AG08396 (cell line): ENCODE data around the gene TOB2.
"Not testable (repeated sequence)": the region's sequence is repeated elsewhere in the genome, so short reads cannot be mapped to it uniquely, and the experiment has no call there.

Experiments used
- DNase-seq: peaks from one replicate; pipeline ENCODE4 v3.0.0; 2012; ENCODE audit warnings: low spot score, mixed read lengths

Gene TOB2

DNA sequence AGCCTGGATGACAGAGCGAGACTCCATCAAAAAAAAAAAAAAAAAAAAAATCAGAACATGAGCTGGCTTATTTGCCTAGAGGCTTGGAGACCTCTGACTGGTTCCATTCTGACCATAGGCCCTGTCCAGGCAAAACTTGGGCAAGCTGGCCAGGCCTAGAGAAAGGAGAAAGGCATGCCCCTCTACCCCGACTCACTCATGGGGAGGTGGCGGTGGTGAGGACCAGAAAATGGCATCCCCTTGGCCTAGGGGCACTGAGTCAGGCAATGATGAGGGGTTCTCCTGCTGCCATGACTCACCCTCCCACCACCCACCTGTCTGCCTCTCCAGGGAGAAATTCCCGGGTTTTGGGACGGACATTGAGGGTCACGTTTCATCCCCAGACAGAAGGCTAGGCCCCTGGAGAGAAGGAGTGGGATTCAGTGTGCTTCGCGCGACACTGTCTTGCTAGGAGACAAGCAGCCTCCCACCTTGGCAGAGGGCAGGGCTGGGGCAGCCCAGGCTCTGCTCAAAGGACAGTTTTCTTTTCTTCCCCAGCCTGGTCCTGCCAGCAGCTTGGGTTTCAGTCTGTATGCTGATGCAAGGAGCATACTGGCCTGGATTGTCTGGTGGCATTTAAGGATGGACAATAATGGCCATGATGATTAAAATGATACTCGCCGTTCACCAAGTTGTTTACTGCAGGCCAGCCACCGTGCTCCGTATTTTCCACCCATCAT lies 17.2 kb downstream of the TOB2 start:
- peak; percentile 5 for DNase-seq

DNA sequence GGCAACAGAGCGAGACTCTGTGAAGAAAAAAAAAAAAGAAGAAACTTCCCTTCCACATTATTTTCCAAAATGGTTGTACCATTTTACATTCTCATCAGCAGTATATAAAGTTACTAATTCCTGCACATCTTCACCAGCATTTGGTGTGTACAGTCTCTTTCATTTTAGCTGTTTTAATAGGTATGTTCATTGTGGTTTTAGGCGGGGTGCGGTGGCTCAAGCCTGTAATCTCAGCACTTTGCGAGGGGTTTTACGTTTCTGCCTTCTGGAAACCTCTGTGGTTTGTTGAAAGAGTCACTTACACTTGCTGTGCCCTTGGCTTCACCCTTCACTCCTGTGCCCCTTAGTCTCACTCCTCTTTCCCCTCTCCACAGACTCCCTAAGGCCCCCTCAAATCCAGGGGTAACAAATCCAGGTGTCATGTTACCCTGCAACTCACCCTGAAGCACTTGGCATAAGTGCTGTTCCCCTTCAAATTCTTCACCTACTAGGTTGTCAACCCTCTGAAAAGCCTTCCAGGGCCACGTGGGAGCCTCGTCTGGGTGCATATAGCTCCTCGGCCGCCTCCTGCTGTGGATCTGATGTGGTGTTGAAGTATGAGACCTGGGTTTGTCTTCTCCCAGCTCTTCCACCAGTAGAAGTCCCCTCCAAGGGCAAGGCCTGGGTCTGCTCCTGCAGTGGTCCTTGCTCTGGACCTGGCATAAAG lies 20.8 kb downstream of the TOB2 start:
- no peak for DNase-seq

DNA sequence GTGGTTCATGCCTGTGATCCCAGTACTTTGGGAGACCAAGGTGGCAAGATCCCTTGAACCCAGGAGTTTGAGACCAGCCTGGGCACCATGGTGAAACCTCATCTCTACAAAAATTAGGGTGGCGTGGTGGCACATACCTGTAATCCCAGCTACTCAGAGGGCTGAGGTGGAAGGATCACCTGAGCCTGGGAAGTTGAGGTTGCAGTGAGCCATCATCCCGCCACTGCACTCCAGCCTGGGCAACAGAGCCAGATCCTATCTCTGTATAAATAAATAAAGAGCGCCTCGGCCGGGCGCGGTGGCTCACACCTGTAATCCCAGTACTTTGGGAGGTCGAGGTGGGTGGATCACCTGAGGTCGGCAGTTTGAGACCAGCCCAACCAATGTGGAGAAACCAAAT lies 27.9 kb downstream of the TOB2 start:
- no peak for DNase-seq

DNA sequence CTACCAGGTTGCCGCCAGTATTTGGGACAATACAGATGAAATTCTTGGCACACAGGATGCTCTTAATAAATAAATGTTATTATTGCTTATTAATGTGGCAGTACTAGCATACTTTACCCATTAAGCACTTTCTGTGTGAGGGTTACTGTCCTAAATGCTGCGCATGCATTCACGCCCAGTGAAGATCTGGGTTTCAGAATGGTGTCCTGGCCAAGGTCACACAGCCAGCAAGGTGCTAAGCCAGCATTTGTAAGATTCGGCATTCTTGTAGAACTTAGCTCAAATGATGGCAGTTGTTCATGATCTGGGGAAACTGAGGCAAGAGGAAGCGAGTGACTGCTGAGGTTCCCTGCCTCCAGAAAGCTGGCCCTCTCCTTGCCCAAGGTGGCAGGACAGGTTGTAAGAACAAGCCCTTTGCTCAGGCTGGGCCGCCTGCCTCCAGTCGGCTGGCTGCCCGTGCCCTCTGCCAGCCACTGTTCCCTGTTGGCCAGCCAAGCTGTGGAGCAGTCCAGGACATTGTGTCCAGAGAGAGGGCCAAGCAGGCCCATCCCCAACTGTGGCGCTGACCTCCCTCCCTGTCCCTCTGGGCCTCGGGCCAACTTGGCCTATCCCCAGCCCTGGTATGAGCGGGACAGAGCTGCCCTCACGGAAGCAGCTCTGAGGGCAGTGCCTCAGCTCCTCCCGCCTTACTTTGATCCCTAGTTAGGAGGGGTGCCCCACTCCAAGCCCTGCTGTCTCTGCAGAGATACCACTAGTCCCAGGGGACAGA lies 28.8 kb downstream of the TOB2 start:
- no peak for DNase-seq

DNA sequence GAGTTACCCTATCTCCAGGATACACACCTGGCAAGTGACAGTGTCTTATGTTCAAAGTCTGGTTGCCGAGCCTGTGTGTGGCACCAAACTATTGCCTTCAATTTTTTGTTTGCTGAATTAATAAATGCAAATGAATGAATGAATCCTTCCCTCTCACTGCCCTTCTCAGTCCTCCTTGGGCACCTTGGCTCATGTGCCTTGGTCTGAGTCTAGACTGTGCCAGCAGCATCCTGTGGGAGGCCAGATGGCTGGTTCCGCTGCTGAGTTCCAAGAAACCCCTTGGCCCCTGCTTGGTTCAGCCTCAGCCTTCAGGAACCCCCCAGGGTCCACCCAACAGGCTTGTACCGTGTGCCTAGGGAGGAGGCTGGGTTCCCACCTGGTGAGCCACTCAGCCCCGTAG lies 31.0 kb downstream of the TOB2 start:
- DNase-seq, result no peak

DNA sequence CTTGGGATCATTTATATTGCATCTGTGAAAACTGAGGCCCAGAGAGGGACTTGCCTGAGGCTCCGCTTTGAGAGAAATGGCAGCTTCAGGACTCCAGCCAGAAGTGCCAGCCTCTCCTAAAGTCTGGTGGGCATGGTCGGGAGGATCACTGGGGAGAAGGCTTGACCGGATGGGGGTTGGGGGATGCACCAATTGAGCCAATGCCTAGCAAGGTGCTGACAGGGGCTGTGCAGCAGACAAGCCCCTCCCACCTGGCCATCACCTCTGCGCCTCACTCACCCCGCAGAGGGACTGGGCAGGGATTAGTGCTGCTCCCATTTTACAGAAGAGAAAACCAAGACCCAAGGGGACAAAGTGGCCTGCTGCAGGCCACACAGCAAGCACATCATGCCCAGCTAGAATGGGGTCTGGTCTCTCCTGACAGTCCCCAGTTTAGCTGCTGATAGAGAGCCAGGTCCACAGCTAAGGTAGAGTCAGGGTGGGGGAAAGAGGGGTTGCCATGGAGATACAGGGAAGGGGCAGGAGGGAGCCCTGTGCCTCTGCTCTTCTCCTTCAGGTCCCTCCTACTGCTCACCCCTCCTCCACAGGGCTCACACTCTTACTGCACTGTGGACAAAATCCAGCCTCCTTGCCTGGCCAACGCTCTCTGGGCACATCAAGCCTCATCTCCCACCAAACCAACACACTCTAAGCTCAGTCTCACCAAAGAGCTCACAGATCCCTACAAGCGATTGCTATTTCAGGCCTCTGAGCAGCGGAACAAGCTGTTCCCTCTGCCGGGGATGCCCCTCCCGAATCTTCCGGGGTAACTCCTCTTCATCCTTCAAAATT lies 35.4 kb downstream of the TOB2 start:
- DNase-seq, result no peak

DNA sequence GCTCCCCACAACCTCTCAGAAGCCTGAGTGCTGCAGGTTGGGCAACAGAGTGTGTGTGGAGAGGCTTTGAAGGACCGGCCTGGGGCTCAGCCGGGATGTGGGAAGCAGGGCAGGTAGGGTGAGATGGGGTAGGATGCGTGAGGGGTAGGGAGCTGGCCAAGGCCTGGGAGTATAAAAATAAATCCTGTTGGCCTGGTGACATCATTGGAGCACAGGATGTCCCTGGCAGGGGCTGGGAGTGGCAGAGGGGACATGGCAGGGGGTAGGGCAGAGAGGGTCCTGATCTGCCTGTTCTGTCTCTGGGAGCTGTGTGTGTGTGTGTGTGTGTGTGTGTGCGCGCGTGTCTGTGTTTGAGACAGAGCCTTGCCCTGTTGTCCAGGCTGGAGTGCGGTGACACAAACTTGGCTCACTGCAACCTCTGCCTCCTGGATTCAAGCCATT lies 36.3 kb downstream of the TOB2 start:
- DNase-seq, result no peak

DNA sequence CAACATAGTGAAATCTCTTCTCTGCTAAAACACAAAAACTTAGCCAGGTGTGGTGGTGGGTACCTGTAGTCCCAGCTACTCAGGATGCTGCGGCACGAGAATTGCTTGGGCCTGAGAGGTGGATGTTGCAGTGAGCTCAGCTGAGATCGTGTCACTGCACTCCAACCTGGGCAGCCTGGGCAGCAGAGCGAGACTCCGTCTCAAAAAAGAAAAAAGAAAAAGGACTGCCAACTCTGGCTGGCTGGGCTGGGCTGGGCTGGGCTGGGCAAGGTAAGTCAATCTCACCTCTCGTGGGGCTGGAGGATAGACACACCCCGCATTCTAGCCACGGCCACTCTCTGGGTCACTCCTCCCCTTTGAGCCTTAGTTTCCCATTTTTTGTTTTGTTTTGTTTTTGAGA lies 37.9 kb downstream of the TOB2 start:
- no peak for DNase-seq

DNA sequence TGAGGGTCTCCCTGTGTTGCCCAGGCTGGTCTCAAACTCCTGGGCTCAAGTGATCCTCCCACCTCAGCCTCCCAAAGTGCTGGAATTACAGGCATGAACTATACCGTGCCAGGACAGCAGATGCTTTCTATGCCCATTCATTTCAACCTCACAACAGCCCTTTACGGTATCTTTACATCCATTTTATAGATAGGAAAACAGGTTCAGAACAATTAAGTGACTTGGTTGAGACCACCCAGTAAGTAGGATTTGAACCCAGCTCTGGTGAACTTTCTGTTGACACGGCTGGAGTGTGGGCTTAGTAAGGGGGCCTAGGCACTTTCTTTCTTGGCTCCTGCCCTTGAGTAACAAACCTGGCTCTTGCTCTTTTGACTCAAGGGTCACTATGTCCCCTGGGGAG lies 39.2 kb downstream of the TOB2 start:
- no peak for DNase-seq

DNA sequence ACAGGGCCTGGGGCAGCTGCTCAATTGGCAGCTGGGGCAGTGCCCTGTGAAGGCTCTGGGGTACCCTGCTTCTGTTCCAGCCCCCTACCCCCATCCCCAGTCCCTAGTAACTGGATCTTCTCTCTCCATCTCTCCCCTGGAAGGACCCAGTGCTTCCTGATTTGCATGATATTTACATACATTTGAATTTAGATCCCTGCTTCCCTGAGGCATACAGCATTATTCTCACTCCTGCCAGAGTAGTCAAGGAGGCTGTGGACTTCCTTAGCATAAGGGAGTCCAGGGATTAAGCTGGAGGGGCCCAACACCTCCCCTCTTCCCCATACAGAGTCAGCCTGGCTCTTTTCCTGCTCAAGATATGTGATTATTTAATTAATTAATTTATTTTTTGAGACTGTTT lies 40.2 kb downstream of the TOB2 start:
- no peak for DNase-seq

DNA sequence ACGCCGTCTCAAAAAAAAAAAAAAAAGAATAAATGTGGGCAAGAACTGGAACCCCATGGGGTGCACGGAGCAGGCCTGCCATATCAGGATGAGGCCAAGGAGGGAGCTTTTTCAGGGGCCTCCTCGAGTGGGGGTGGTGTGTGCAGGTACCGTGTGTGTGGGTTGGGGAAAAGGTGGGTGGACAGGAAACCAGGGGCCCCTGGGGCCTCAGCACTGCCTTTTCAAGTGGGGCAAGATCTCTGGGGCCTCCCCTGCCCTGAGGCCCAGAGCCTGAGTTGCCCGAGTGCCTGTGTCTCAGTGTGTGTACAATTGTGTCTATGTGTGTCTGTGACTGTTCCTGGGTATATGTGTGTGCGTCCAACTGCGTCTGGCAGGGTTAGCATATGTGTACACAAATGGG lies 41.0 kb downstream of the TOB2 start:
- DNase-seq, result no peak

DNA sequence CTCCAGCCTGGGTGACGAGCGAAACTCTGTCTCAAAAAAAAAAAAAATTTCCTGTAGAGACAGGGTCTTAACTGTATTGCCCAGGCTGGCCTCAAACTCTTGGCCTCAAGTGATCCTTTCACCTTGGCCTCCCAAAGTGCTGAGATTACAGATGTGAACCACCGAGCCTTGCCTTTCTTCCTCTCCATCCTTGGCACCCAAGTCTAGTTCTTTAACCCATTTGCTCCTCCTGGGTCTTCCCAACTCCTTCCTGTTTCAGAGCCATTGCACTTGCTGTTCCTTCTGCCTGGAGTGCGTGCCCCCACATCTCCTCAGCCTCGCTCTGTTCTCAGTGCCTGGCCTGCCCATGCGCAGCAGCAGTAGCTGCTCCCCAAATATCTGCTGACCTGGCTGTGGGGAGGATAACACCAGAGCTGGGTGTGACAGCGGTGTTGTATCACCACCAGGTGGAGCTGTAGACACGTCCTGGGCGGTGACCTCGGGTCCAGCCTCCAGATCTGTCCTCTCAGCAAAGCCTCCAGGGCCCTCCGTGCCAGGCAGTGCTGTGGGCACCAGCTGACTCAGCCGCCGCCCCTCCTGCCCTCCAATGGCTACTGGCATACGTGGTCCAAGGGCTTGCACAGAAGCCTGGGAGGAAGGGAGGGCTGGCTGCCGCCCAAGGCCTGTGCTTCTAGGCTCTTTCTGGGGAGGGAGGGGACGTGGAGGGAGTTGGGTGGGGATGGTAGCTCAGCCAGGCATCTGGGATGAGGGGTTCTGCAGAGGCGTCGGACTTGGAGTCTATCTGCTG lies 42.9 kb downstream of the TOB2 start:
- DNase-seq, result peak; percentile 95

DNA sequence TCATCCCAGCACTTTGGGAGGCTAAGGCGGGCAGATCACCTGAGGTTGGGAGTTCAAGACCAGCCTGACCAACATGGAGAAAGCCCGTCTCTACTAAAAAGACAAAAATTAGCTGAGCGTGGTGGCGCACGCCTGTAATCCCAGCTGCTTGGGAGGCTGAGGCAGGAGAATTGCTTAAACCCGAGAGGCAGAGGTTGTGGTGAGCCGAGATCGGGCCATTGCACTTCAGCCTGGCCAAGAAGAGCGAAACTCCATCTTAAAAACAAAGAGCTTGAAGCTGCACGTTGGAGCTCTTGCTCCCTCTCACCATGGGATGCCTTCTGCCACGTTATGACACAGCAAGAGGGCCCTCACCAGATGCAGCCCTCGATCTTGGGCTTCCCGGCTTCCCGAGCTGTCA lies 43.8 kb downstream of the TOB2 start:
- DNase-seq, result not testable (repeated sequence)

DNA sequence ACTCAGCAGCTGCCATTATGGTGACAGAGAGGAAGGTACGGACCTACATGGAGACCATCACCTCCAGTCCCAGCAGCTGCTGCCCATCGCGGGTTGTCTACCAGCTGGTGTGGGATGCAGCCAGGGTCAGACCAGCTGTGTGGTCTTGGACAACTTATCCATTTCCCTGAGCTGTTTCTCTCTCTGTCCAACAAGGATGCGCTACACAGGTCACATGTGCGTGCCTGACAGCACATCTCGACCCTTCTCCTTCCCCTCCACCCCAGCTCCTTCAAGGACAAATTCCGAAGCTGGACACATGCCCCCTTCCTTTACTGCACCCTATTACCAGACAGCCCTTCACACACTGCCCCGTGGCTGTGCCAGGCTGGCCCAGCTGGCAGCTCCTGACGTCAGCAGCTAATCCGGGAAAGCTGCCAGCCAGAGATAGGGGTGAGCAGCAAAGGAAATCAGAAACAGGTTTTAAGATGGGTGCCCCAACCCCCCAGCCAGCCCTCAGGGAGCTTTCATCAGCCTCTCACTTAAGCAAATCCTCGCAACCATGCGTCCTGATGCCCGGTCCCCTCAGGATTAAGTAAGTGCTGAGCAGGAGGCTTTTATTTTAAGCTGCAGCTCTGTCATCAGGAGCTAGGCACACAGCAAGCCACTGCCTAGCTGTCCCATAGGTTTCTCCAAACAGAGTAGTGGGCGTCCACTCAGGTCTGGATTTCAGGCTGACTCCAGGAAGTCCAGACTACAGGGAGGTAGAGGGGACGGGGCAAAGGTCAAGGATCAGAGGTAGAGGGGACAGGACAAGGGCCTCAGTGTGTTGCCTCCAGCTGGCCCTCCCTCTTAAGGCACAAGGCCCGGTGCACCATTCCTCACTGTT lies 44.6 kb downstream of the TOB2 start:
- peak; percentile 74 for DNase-seq

DNA sequence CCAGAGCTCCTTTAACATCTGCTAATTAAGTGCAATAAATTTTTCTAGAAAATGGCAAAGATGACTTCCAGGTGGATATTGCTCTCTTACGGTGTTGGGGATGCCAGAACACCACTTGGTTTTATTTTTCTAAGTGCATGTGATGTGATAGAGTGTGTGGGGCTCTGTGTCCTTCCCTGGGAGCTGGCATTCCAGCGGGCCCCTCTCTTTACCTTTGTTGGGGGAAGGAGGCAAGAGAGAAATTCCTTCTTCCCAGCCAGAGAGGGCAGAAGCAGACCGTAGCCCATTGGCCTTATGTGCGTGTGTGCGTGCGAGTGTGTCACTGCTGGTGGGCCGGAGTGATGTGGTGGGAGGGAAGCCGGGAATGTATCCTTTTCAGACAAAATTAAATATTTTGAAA lies 47.7 kb downstream of the TOB2 start:
- DNase-seq, result no peak

DNA sequence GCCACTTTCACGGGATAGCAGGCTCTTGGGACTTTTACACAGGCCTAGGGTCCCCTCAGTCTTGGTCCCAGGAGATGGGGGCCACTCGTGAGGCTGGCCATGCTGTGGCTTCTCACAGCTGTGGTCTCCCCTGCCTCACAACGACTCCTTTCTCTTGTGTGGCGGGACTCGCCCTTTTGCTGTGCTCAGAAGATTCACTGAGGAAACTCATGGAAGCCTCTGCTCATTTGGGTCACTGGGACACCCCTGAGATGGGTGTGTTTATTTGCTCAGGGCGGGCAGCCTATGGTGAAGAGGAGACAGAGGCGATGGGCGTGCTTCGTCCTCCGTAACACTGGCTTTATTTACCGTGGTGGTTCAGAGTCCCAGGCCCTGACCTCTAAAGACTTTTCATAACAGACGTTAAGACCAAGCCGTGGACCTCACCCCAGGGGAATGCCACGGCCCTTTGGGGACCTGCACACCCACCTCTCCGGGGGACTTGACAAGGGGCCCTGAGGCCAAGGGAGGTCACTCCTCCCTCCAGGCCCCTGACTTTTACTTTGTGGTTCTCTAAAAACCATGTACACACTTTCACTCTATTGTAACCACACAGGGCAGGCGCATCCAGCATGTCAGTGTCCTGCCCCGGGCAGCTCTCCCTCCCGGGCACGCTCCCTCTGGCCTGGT lies 49.3 kb downstream of the TOB2 start:
- no peak for DNase-seq

DNA sequence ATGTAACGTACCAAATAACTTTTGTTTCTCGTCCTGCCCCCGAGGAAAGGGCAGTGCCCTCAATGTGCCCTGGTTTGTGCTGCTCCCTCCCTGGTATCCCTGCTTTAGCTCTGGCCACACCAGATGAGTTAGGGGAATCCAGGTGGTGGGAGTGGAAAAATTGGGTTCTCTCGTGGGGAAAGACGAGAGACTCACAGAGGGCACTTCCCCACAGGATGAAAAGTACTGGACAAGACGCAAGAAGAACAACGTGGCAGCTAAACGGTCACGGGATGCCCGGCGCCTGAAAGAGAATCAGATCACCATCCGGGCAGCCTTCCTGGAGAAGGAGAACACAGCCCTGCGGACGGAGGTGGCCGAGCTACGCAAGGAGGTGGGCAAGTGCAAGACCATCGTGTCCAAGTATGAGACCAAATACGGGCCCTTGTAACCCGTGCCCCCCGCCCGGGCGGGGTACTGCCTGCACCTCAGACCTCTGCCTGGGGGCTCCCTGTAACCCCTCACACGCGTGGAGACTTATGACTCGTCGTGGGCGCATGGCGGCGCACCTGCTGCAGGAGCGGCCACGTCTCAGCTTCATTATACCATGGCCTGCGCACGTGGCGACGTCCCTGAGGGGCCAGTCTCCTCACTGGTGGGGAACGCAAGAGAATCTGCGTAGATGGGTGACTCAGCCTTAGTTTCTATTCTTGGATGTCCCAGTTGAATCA lies 50.9 kb downstream of the TOB2 start:
- no peak for DNase-seq

DNA sequence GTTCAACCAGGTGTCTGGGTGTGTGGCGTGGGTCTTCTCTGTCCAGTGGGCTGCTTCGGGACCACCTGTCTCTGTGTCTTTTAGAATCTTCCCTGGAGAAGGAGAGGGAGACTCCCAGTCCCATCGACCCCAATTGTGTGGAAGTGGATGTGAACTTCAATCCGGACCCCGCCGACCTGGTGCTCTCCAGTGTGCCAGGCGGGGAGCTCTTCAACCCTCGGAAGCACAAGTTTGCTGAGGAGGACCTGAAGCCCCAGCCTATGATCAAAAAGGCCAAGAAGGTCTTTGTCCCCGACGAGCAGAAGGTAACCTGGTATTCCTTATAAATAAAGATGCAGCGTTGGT lies 52.6 kb downstream of the TOB2 start:
- no peak for DNase-seq

DNA sequence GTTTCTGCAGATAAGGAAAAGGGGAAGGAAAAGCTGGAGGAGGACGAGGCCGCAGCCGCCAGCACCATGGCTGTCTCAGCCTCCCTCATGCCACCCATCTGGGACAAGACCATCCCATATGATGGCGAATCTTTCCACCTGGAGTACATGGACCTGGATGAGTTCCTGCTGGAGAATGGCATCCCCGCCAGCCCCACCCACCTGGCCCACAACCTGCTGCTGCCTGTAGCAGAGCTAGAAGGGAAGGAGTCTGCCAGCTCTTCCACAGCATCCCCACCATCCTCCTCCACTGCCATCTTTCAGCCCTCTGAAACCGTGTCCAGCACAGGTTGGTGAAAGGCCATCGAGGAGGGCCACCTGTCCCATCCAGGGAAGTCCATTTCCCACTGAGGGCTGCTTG lies 59.3 kb downstream of the TOB2 start:
- no peak for DNase-seq
